GM23338 (cell line): ENCODE data around the gene TPM2. TPM values are rescaled to one million over a fixed set of nuclear protein-coding genes. Genes with fewer than 3 reads are reported as not detected.

Experiments
- ATAC-seq: fragments of 200-7000 bp; cut with Tn5 transposase; 3 replicates; pipeline ENCODE4 v1.9.1; 2020
- DNase-seq: peaks from one replicate; pipeline ENCODE4 v3.0.0-alpha.2; 2015; ENCODE audit warnings: low spot score
- H2AFZ ChIP-seq: fragments of 200-600 bp; sonication (generic); 2 replicates; pipeline ENCODE4 v1.8.0; 2016; ENCODE audit warnings: antibody characterized with exemption, mild to moderate bottlenecking, moderate library complexity
- H3F3A ChIP-seq: fragments of 200-600 bp; sonication (generic); replicated peaks from 2 replicates; pipeline ENCODE4 v1.8.0; 2017; ENCODE audit warnings: antibody characterized with exemption, mixed run types, low read depth
- H3K27ac ChIP-seq: fragments of 200-600 bp; sonication (generic); 2 replicates; pipeline ENCODE4 v1.6.1; 2016; ENCODE audit warnings: low read depth
- H3K27me3 ChIP-seq: fragments of 200-600 bp; sonication (generic); 2 replicates; pipeline ENCODE4 v1.8.0; 2016; ENCODE audit warnings: mild to moderate bottlenecking, mixed run types, moderate library complexity; ENCODE audit not compliant: insufficient read depth
- H3K36me3 ChIP-seq: fragments of 200-600 bp; sonication (generic); 2 replicates; pipeline ENCODE4 v1.8.0; 2016; ENCODE audit warnings: mild to moderate bottlenecking; ENCODE audit not compliant: insufficient read depth
- H3K4me1 ChIP-seq: fragments of 200-600 bp; sonication (generic); 2 replicates; pipeline ENCODE4 v1.8.0; 2016; ENCODE audit warnings: mild to moderate bottlenecking, moderate library complexity; ENCODE audit not compliant: insufficient read depth
- H3K4me2 ChIP-seq: fragments of 200-600 bp; sonication (generic); 2 replicates; pipeline ENCODE4 v1.7.1; 2017; ENCODE audit warnings: mixed run types
- H3K4me3 ChIP-seq: fragments of 200-600 bp; sonication (generic); 2 replicates; pipeline ENCODE4 v1.6.1; 2016; ENCODE audit warnings: mixed run types
- H3K79me2 ChIP-seq: fragments of 200-600 bp; sonication (generic); replicated peaks from 2 replicates; pipeline ENCODE4 v1.8.0; 2017; ENCODE audit warnings: mild to moderate bottlenecking; ENCODE audit not compliant: insufficient read depth
- H3K9me2 ChIP-seq: fragments of 200-600 bp; sonication (generic); 2 replicates; pipeline ENCODE4 v1.8.0; 2017; ENCODE audit not compliant: insufficient read depth
- H4K20me1 ChIP-seq: fragments of 200-600 bp; sonication (generic); replicated peaks from 2 replicates; pipeline ENCODE4 v1.8.0; 2017; ENCODE audit warnings: mild to moderate bottlenecking; ENCODE audit not compliant: insufficient read depth
- H3K27ac Mint-ChIP-seq: 2 replicates; pipeline ENCODE4 v1.8.0; 2020; ENCODE audit warnings: inconsistent platforms, mild to moderate bottlenecking, moderate library complexity, mixed read lengths
- H3K27me3 Mint-ChIP-seq: 3 replicates; pipeline ENCODE4 v1.8.0; 2022; ENCODE audit warnings: low read depth, mild to moderate bottlenecking, moderate library complexity, mixed read lengths, inconsistent platforms; ENCODE audit not compliant: insufficient read depth, poor library complexity
- H3K36me3 Mint-ChIP-seq: 3 replicates; pipeline ENCODE4 v1.8.0; 2021; ENCODE audit warnings: low read depth, mild to moderate bottlenecking, inconsistent platforms, moderate library complexity, mixed read lengths
- H3K4me1 Mint-ChIP-seq: 3 replicates; pipeline ENCODE4 v1.8.0; 2020; ENCODE audit warnings: mild to moderate bottlenecking, inconsistent platforms, mixed read lengths
- H3K4me3 Mint-ChIP-seq: 3 replicates; pipeline ENCODE4 v1.8.0; 2021; ENCODE audit warnings: moderate library complexity, mild to moderate bottlenecking, inconsistent platforms, mixed read lengths
- H3K9me3 Mint-ChIP-seq: 3 replicates; pipeline ENCODE4 v1.8.0; 2020; ENCODE audit warnings: moderate library complexity, mild to moderate bottlenecking, inconsistent platforms, mixed read lengths
- CREB1 ChIP-seq: fragments of 250-450 bp; sonication (Bioruptor Pico); IDR thresholded peaks from 2 replicates; pipeline ENCODE4 v1.5.0; 2020; ENCODE audit warnings: low read depth, mild to moderate bottlenecking, moderate library complexity
- EZH2 ChIP-seq: fragments of 200-600 bp; sonication (generic); IDR thresholded peaks from one replicate; pipeline ENCODE4 v1.8.0; 2017; ENCODE audit warnings: antibody characterized with exemption, mild to moderate bottlenecking, low read depth; ENCODE audit not compliant: unreplicated experiment
- EZH2phosphoT487 ChIP-seq: fragments of 200-600 bp; sonication (generic); IDR thresholded peaks from one replicate; pipeline ENCODE4 v1.8.1; 2018; ENCODE audit warnings: antibody characterized with exemption; ENCODE audit not compliant: unreplicated experiment
- JUNB ChIP-seq: IDR thresholded peaks from one replicate; pipeline ENCODE4 v1.6.1; 2016; ENCODE audit warnings: antibody characterized with exemption; ENCODE audit not compliant: unreplicated experiment
- NANOG ChIP-seq: IDR thresholded peaks from 2 replicates; pipeline ENCODE4 v1.6.1; 2016; ENCODE audit warnings: antibody characterized with exemption, borderline replicate concordance
- POLR2AphosphoS5 ChIP-seq: IDR thresholded peaks from 2 replicates; pipeline ENCODE4 v1.6.1; 2016; ENCODE audit warnings: antibody characterized with exemption, low read depth
- STAT1 ChIP-seq: IDR thresholded peaks from one replicate; pipeline ENCODE4 v1.6.1; 2016; ENCODE audit warnings: antibody characterized with exemption; ENCODE audit not compliant: unreplicated experiment
- ZNF114 ChIP-seq: fragments of 250-450 bp; sonication (Bioruptor Pico); IDR thresholded peaks from 2 replicates; pipeline ENCODE4 v1.5.0; 2020; ENCODE audit warnings: mild to moderate bottlenecking, moderate library complexity
- polyA plus RNA-seq: library from polyadenylated mRNA; unstranded; fragments of >200 nt; fragmentation: Nextera tagmentation; extraction: Ambion mirVana; gene quantifications from 2 replicates; pipeline ENCODE4 v1.2.1, GENCODE V29; 2016
- total RNA-seq: library from RNA; depleted of rRNA; stranded (reverse); fragments of >200 nt; shearing (Covaris generic); gene quantifications from 2 replicates; pipeline ENCODE4 v1.2.3, GENCODE V29; 2014
- TF ChIP-seq, protein P1 (sequence below): IDR thresholded peaks from one replicate; pipeline ENCODE4 v1.6.1; 2018; ENCODE audit warnings: antibody characterized with exemption; ENCODE audit not compliant: unreplicated experiment
- TF ChIP-seq, protein P2 (sequence below): fragments of 250-450 bp; sonication (Bioruptor Pico); IDR thresholded peaks from 2 replicates; pipeline ENCODE4 v1.5.0; 2020; ENCODE audit warnings: mild to moderate bottlenecking, moderate library complexity
- TF ChIP-seq, protein P3 (sequence below): IDR thresholded peaks from 2 replicates; pipeline ENCODE4 v1.6.1; 2016; ENCODE audit warnings: antibody characterized with exemption

Gene TPM2
- total and polyA plus RNA-seq, 2 experiments from 2014 or later = 116 to 488 TPM

DNA sequence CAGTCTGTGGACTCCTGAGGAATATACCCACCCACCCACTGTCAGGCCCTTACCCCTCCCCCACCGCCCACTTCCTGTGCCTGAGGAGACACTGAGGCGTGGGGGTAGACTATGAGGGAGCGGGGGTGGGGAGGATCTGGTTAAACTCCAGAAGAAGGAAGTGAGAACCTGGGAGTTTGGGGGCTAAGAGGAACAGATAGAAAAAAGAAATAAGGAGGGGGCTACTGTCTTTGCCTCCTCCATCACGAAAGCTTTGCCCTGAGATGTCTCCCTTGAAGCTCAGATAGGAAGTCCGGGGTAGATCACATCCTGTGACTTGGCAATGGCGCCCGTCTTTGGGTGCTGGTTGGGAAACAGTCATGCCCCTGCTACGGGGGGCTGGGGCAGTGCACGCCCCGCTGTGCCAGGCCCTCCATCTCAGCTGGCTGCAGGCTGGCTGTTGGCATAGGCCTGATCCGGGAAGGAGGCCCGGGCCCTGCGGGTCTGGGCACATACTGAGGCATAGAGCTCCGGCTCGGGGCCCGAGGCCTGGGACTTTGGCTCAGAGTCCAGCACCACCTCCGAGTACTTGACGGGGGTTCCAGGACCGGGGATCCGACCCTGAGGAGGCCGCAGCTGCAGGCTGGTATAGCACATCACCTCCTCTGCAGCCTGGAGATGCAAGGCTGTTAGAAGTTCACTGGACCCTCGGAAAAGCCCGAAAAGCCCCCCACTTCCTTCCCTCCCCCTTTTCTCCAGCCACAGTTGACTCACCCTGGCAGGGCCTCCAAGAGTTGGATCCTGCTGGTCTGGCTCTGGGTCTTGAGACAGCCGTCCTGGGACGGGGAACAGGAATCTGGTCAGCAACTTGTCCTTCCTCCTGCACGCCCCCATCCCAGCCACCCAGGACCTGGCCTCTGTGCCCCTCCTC, 40.0 kb downstream of the TPM2 start:
- Mint-ChIP-seq H3K9me3 (no peaks in the 10 kb centered on the region; the same call in 2 of the 3 replicates), H3K27ac (no peak overlapping the region), H3K27me3 (peaks cover 35% of the 10 kb centered on the region), H3K4me1 (peaks cover 49% of the 10 kb centered on the region), H3K36me3 (no peaks in the 10 kb centered on the region; the same call in 2 of the 3 replicates), H3K4me3 (peak overlapping the region; percentile 47; the same call in 1 of the 3 replicates)
- Histone ChIP-seq H4K20me1 (no peaks in the 10 kb centered on the region), H2AFZ (peak overlapping the region; percentile 96; the same call in 1 of the 2 replicates), H3K36me3 (no peaks in the 10 kb centered on the region), H3K27me3 (no peaks in the 10 kb centered on the region), H3K79me2 (no peaks in the 10 kb centered on the region), H3K4me3 (peak overlapping the region; percentile 54), H3K4me2 (peak overlapping the region; percentile 79), H3F3A (peaks cover 15% of the 10 kb centered on the region; the same call in 1 of the 2 replicates), H3K27ac (no peak overlapping the region), H3K4me1 (peaks cover 43% of the 10 kb centered on the region), H3K9me2 (no peaks in the 10 kb centered on the region)
- no peak for ATAC-seq
- TF ChIP-seq POLR2AphosphoS5 = no peak
- no peak for TF ChIP-seq ZNF114 (CRISPR knock-in tag)
- no peak for TF ChIP-seq CREB1
- TF ChIP-seq EZH2phosphoT487 = no peak
- TF ChIP-seq JUNB = no peak
- TF ChIP-seq, protein P1, sequence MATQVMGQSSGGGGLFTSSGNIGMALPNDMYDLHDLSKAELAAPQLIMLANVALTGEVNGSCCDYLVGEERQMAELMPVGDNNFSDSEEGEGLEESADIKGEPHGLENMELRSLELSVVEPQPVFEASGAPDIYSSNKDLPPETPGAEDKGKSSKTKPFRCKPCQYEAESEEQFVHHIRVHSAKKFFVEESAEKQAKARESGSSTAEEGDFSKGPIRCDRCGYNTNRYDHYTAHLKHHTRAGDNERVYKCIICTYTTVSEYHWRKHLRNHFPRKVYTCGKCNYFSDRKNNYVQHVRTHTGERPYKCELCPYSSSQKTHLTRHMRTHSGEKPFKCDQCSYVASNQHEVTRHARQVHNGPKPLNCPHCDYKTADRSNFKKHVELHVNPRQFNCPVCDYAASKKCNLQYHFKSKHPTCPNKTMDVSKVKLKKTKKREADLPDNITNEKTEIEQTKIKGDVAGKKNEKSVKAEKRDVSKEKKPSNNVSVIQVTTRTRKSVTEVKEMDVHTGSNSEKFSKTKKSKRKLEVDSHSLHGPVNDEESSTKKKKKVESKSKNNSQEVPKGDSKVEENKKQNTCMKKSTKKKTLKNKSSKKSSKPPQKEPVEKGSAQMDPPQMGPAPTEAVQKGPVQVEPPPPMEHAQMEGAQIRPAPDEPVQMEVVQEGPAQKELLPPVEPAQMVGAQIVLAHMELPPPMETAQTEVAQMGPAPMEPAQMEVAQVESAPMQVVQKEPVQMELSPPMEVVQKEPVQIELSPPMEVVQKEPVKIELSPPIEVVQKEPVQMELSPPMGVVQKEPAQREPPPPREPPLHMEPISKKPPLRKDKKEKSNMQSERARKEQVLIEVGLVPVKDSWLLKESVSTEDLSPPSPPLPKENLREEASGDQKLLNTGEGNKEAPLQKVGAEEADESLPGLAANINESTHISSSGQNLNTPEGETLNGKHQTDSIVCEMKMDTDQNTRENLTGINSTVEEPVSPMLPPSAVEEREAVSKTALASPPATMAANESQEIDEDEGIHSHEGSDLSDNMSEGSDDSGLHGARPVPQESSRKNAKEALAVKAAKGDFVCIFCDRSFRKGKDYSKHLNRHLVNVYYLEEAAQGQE = no peak
- no peak for TF ChIP-seq STAT1
- TF ChIP-seq NANOG = no peak
- TF ChIP-seq, protein P2, sequence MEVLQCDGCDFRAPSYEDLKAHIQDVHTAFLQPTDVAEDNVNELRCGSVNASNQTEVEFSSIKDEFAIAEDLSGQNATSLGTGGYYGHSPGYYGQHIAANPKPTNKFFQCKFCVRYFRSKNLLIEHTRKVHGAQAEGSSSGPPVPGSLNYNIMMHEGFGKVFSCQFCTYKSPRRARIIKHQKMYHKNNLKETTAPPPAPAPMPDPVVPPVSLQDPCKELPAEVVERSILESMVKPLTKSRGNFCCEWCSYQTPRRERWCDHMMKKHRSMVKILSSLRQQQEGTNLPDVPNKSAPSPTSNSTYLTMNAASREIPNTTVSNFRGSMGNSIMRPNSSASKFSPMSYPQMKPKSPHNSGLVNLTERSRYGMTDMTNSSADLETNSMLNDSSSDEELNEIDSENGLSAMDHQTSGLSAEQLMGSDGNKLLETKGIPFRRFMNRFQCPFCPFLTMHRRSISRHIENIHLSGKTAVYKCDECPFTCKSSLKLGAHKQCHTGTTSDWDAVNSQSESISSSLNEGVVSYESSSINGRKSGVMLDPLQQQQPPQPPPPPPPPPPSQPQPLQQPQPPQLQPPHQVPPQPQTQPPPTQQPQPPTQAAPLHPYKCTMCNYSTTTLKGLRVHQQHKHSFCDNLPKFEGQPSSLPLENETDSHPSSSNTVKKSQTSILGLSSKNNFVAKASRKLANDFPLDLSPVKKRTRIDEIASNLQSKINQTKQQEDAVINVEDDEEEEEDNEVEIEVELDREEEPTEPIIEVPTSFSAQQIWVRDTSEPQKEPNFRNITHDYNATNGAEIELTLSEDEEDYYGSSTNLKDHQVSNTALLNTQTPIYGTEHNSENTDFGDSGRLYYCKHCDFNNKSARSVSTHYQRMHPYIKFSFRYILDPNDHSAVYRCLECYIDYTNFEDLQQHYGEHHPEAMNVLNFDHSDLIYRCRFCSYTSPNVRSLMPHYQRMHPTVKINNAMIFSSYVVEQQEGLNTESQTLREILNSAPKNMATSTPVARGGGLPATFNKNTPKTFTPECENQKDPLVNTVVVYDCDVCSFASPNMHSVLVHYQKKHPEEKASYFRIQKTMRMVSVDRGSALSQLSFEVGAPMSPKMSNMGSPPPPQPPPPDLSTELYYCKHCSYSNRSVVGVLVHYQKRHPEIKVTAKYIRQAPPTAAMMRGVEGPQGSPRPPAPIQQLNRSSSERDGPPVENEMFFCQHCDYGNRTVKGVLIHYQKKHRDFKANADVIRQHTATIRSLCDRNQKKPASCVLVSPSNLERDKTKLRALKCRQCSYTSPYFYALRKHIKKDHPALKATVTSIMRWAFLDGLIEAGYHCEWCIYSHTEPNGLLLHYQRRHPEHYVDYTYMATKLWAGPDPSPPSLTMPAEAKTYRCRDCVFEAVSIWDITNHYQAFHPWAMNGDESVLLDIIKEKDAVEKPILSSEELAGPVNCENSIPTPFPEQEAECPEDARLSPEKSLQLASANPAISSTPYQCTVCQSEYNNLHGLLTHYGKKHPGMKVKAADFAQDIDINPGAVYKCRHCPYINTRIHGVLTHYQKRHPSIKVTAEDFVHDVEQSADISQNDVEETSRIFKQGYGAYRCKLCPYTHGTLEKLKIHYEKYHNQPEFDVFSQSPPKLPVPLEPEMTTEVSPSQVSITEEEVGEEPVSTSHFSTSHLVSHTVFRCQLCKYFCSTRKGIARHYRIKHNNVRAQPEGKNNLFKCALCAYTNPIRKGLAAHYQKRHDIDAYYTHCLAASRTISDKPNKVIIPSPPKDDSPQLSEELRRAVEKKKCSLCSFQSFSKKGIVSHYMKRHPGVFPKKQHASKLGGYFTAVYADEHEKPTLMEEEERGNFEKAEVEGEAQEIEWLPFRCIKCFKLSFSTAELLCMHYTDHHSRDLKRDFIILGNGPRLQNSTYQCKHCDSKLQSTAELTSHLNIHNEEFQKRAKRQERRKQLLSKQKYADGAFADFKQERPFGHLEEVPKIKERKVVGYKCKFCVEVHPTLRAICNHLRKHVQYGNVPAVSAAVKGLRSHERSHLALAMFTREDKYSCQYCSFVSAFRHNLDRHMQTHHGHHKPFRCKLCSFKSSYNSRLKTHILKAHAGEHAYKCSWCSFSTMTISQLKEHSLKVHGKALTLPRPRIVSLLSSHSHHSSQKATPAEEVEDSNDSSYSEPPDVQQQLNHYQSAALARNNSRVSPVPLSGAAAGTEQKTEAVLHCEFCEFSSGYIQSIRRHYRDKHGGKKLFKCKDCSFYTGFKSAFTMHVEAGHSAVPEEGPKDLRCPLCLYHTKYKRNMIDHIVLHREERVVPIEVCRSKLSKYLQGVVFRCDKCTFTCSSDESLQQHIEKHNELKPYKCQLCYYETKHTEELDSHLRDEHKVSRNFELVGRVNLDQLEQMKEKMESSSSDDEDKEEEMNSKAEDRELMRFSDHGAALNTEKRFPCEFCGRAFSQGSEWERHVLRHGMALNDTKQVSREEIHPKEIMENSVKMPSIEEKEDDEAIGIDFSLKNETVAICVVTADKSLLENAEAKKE (CRISPR knock-in tag) = no peak
- TF ChIP-seq EZH2 = no peak
- TF ChIP-seq, protein P3, sequence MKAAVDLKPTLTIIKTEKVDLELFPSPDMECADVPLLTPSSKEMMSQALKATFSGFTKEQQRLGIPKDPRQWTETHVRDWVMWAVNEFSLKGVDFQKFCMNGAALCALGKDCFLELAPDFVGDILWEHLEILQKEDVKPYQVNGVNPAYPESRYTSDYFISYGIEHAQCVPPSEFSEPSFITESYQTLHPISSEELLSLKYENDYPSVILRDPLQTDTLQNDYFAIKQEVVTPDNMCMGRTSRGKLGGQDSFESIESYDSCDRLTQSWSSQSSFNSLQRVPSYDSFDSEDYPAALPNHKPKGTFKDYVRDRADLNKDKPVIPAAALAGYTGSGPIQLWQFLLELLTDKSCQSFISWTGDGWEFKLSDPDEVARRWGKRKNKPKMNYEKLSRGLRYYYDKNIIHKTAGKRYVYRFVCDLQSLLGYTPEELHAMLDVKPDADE = no peak
- no peak for DNase-seq
